Mesenchymal stem cell (in vitro differentiated cells and primary cell): ENCODE data around the gene MRTFA.
"Not testable (repeated sequence)": the region's sequence is repeated elsewhere in the genome, so short reads cannot be mapped to it uniquely, and the experiment has no call there.

Experiments used
- DNase-seq: peaks from one replicate; pipeline ENCODE4 v3.0.0-alpha.2; 2013
- H2AFZ ChIP-seq: one replicate; pipeline ENCODE4 v1.6.1; 2013; ENCODE audit warnings: low read depth, mild to moderate bottlenecking, control low read depth, inconsistent platforms, low read length, moderate library complexity
- H2AK5ac ChIP-seq: 2 replicates; pipeline ENCODE4 v1.6.1; 2013; ENCODE audit warnings: low read length, moderate library complexity, mild to moderate bottlenecking, inconsistent platforms; ENCODE audit not compliant: severe bottlenecking
- H2BK120ac ChIP-seq: one replicate; pipeline ENCODE4 v1.6.1; 2013; ENCODE audit warnings: low read depth, mild to moderate bottlenecking, inconsistent platforms, low read length, moderate library complexity
- H2BK12ac ChIP-seq, 2 experiments: one replicate each; pipeline ENCODE4 v1.6.1; 2013; ENCODE audit warnings: inconsistent platforms in 2 of 2, low read length in 2 of 2, mild to moderate bottlenecking in 2 of 2, moderate library complexity in 2 of 2, control low read depth in 1 of 2
- H2BK15ac ChIP-seq: one replicate; pipeline ENCODE4 v1.6.1; 2013; ENCODE audit warnings: mild to moderate bottlenecking, low read depth, inconsistent platforms; ENCODE audit not compliant: poor library complexity, severe bottlenecking
- H2BK5ac ChIP-seq: 2 replicates; pipeline ENCODE4 v1.6.1; 2013; ENCODE audit warnings: low read depth, mild to moderate bottlenecking, low read length, control low read depth, inconsistent platforms; ENCODE audit not compliant: poor library complexity, severe bottlenecking
- H3K14ac ChIP-seq, 2 experiments: one replicate each; pipeline ENCODE4 v1.6.1; 2013; ENCODE audit warnings: inconsistent platforms in 2 of 2, low read length in 2 of 2, control low read depth in 1 of 2, mild to moderate bottlenecking in 1 of 2, moderate library complexity in 1 of 2
- H3K18ac ChIP-seq, 2 experiments: one replicate each; pipeline ENCODE4 v1.6.1; 2013; ENCODE audit warnings: inconsistent platforms in 2 of 2, low read length in 2 of 2, control low read depth in 1 of 2, low read depth in 1 of 2, mild to moderate bottlenecking in 1 of 2
- H3K23ac ChIP-seq, 2 experiments: one replicate each; pipeline ENCODE4 v1.6.1; 2013; ENCODE audit warnings: inconsistent platforms in 2 of 2, low read length in 2 of 2, mild to moderate bottlenecking in 2 of 2, moderate library complexity in 2 of 2, control low read depth in 1 of 2
- H3K27ac ChIP-seq: 2 replicates; pipeline ENCODE4 v1.5.1; 2013; ENCODE audit warnings: mild to moderate bottlenecking, moderate library complexity, low read length, control low read depth, inconsistent platforms; ENCODE audit not compliant: poor library complexity, severe bottlenecking
- H3K27me3 ChIP-seq, 2 experiments: 2 replicates each; pipeline versions ENCODE4 v1.6.1 to v1.7.0; 2013; ENCODE audit warnings: low read length in 2 of 2, mild to moderate bottlenecking in 2 of 2, moderate library complexity in 2 of 2, control low read depth in 1 of 2, inconsistent platforms in 1 of 2; ENCODE audit not compliant: control insufficient read depth in 1 of 2, insufficient read depth in 1 of 2
- H3K36me3 ChIP-seq, 2 experiments: 2 replicates each; pipeline versions ENCODE4 v1.6.1 to v1.7.0; 2013; ENCODE audit warnings: low read length in 2 of 2, control low read depth in 1 of 2, inconsistent platforms in 1 of 2, low read depth in 1 of 2, mild to moderate bottlenecking in 1 of 2; ENCODE audit not compliant: insufficient read depth in 2 of 2, control insufficient read depth in 1 of 2
- H3K4ac ChIP-seq, 2 experiments: one replicate each; pipeline ENCODE4 v1.6.1; 2013; ENCODE audit warnings: inconsistent platforms in 2 of 2, low read length in 2 of 2, mild to moderate bottlenecking in 2 of 2, moderate library complexity in 2 of 2, control low read depth in 1 of 2, low read depth in 1 of 2
- H3K4me1 ChIP-seq: 2 replicates; pipeline ENCODE4 v1.6.1; 2013; ENCODE audit warnings: low read depth, low read length, control low read depth; ENCODE audit not compliant: control insufficient read depth, insufficient read depth
- H3K4me2 ChIP-seq: 2 replicates; pipeline ENCODE4 v1.6.1; 2013; ENCODE audit warnings: low read length, mild to moderate bottlenecking, inconsistent platforms; ENCODE audit not compliant: poor library complexity, severe bottlenecking
- H3K4me3 ChIP-seq, 2 experiments: 2 replicates each; pipeline versions ENCODE4 v1.5.1 to v1.7.0; 2013; ENCODE audit warnings: low read length in 2 of 2, mild to moderate bottlenecking in 2 of 2, control low read depth in 1 of 2, low read depth in 1 of 2; ENCODE audit not compliant: insufficient read depth in 1 of 2
- H3K79me1 ChIP-seq: replicated peaks from 2 replicates; pipeline ENCODE4 v1.6.1; 2013; ENCODE audit warnings: mild to moderate bottlenecking, control low read depth, low read length, inconsistent platforms; ENCODE audit not compliant: poor library complexity, severe bottlenecking
- H3K9ac ChIP-seq: 2 replicates; pipeline ENCODE4 v1.7.0; 2013; ENCODE audit warnings: mild to moderate bottlenecking, low read length, moderate library complexity
- H3K9me3 ChIP-seq: 2 replicates; pipeline ENCODE4 v1.7.0; 2013; ENCODE audit warnings: mild to moderate bottlenecking, low read length; ENCODE audit not compliant: control insufficient read depth
- H4K8ac ChIP-seq: one replicate; pipeline ENCODE4 v1.6.1; 2013; ENCODE audit warnings: inconsistent platforms, mild to moderate bottlenecking, low read length, moderate library complexity
- H4K91ac ChIP-seq: one replicate; pipeline ENCODE4 v1.6.1; 2013; ENCODE audit warnings: mild to moderate bottlenecking, low read length, inconsistent platforms
- WGBS: methylation state at CpG from one replicate; pipeline ENCODE4 v1.1.7; 2013; ENCODE audit warnings: mixed read lengths; 5-methylcytosine and 5-hydroxymethylcytosine counted together

The MRTFA gene

DNA sequence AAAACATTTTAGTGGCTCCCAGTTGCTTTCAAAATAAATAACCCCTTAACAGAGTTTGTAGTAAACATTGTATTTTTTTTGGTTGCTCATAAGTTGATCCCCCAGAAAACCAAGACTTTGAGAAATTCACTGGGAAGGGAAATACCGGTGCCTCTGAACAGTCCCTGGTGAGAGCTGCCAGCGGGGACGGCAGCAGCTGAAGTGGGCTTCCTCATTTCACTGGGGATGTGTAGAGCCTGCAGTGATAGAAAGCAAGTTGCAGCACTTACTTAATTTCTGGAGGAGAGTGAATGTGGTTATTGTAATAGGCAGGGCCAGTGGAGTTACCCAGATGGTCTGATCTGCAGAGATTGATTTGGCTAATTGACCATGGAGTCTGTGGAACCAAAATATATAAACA, 24.2 kb upstream of the MRTFA start:
- H4K91ac ChIP-seq, result no peak overlapping the region
- H3K27me3 ChIP-seq, result no peaks in the 10 kb centered on the region
- H3K27ac ChIP-seq, result no peak overlapping the region
- DNase-seq, result no peak
- no peaks in the 10 kb centered on the region for H3K9me3 ChIP-seq
- H2BK15ac ChIP-seq, result no peak overlapping the region
- no peak overlapping the region for H3K4me3 ChIP-seq
- H3K36me3 ChIP-seq, result no peaks in the 10 kb centered on the region
- H3K4ac ChIP-seq, result no peak overlapping the region
- no peaks in the 10 kb centered on the region for H3K4me1 ChIP-seq
- no peak overlapping the region for H4K8ac ChIP-seq
- H2BK12ac ChIP-seq, result no peak overlapping the region
- H3K23ac ChIP-seq, result no peak overlapping the region
- H3K79me1 ChIP-seq, result no peaks in the 10 kb centered on the region
- no peak overlapping the region for H2BK120ac ChIP-seq
- no peak overlapping the region for H3K18ac ChIP-seq
- H2BK5ac ChIP-seq, result no peak overlapping the region
- no peak overlapping the region for H3K4me2 ChIP-seq
- 97% methylated on average over 3 of the region's 3 CpGs for WGBS
- H2AK5ac ChIP-seq, result no peak overlapping the region
- no peak overlapping the region for H3K14ac ChIP-seq
- no peak overlapping the region for H2AFZ ChIP-seq
- H3K9ac ChIP-seq, result no peak overlapping the region

GRCh38 chr22:40659166-40659565, 22.6 kb upstream of the MRTFA start:
- Histone ChIP-seq H2AK5ac (no peak overlapping the region), H3K4me1 (peaks cover 5% of the 10 kb centered on the region), H2BK5ac (no peak overlapping the region), H3K4me3 (no peak overlapping the region), H3K4ac (no peak overlapping the region), H2BK12ac (no peak overlapping the region), H3K9me3 (no peaks in the 10 kb centered on the region), H3K79me1 (no peaks in the 10 kb centered on the region), H4K8ac (no peak overlapping the region), H3K18ac (no peak overlapping the region), H3K27me3 (no peaks in the 10 kb centered on the region), H3K4me2 (no peak overlapping the region), H4K91ac (no peak overlapping the region), H3K36me3 (no peaks in the 10 kb centered on the region), H2BK15ac (no peak overlapping the region), H2BK120ac (no peak overlapping the region), H3K23ac (no peak overlapping the region), H3K27ac (no peak overlapping the region), H2AFZ (no peak overlapping the region), H3K14ac (no peak overlapping the region), H3K9ac (no peak overlapping the region)
- DNase-seq, result no peak
- 96% methylated on average over 6 of the region's 6 CpGs for WGBS

GRCh38 chr22:40656651-40657050, 20.1 kb upstream of the MRTFA start:
- not testable (repeated sequence) for H4K91ac ChIP-seq, H3K14ac ChIP-seq, H3K36me3 ChIP-seq, H2BK15ac ChIP-seq, H2BK120ac ChIP-seq, H3K27me3 ChIP-seq, H3K27ac ChIP-seq, H3K9ac ChIP-seq, H4K8ac ChIP-seq, H2BK12ac ChIP-seq, H3K4me2 ChIP-seq, H3K18ac ChIP-seq, H3K9me3 ChIP-seq, H3K79me1 ChIP-seq, H2BK5ac ChIP-seq, H2AK5ac ChIP-seq, H2AFZ ChIP-seq, DNase-seq, H3K4ac ChIP-seq, H3K4me3 ChIP-seq, H3K23ac ChIP-seq
- H3K4me1 ChIP-seq, result peaks cover 10% of the 10 kb centered on the region
- 98% methylated on average over 10 of the region's 10 CpGs for WGBS

DNA sequence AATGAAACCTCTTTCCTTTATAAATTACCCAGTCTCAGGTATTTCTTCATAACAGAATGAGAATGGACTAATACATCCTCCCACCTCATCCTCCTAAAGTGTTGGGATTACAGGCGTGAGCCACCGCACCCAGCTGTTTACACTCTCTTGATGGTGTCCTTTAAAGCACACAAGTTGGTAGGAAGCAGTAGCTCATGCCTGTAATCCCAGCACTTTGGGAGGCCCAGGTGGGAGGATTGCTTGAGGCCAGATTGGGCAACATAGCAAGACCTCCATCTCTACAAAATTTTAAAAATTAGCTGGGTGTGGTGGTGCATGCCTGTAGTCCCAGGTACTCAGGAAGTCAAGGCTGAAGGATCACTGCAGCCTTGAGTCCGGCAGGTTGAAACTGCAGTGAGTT, 19.4 kb upstream of the MRTFA start:
- not testable (repeated sequence) for H3K9me3 ChIP-seq, H2AFZ ChIP-seq, DNase-seq, H3K4ac ChIP-seq, H3K27me3 ChIP-seq, H3K4me3 ChIP-seq, H4K91ac ChIP-seq, H4K8ac ChIP-seq, H2BK15ac ChIP-seq, H3K23ac ChIP-seq, H2BK12ac ChIP-seq, H3K79me1 ChIP-seq, H3K27ac ChIP-seq, H3K4me2 ChIP-seq, H2BK120ac ChIP-seq, H3K14ac ChIP-seq, H3K9ac ChIP-seq, H3K36me3 ChIP-seq, H2BK5ac ChIP-seq, H3K18ac ChIP-seq, H2AK5ac ChIP-seq
- H3K4me1 ChIP-seq, result peaks cover 10% of the 10 kb centered on the region
- 100% methylated on average over 3 of the region's 3 CpGs for WGBS
